HCT116 (cell line): ENCODE data around the gene BUB3.

Source experiments
- CEBPB ChIP-seq: IDR thresholded peaks from 2 replicates; pipeline ENCODE4 v1.6.1; 2012; ENCODE audit warnings: low read depth
- CTCF ChIP-seq, 3 experiments: fragments of 200-600 bp in 1 of 3; sonication (generic) in 1 of 3; IDR thresholded peaks in 2 of 3; conservative IDR thresholded peaks in 1 of 3; 2 replicates each; pipeline ENCODE4 v1.5.1; 2012 to 2017; ENCODE audit warnings: low read depth in 2 of 3, low read length in 2 of 3, antibody characterized with exemption in 1 of 3, borderline replicate concordance in 1 of 3, control low read depth in 1 of 3, mild to moderate bottlenecking in 1 of 3, mixed read lengths in 1 of 3, mixed run types in 1 of 3, moderate library complexity in 1 of 3; ENCODE audit not compliant: insufficient read depth in 1 of 3
- EZH2 ChIP-seq: fragments of 200-600 bp; sonication (generic); IDR thresholded peaks from 2 replicates; pipeline ENCODE4 v1.6.1; 2017; ENCODE audit warnings: antibody characterized with exemption, mixed run types
- EZH2phosphoT487 ChIP-seq: fragments of 200-600 bp; IDR thresholded peaks from 2 replicates; pipeline ENCODE4 v1.6.1; 2018; ENCODE audit warnings: antibody characterized with exemption, borderline replicate concordance
- MAX ChIP-seq: IDR thresholded peaks from 2 replicates; pipeline ENCODE4 v1.6.1; 2012
- POLR2A ChIP-seq: IDR thresholded peaks from 2 replicates; pipeline ENCODE4 v1.7.0; 2011; ENCODE audit warnings: borderline replicate concordance; ENCODE audit not compliant: insufficient read depth, insufficient read length; ENCODE audit errors: extremely low read depth
- POLR2AphosphoS5 ChIP-seq: IDR thresholded peaks from 2 replicates; pipeline ENCODE4 v1.6.1; 2011; ENCODE audit warnings: mild to moderate bottlenecking, low read depth, low read length, moderate library complexity
- REST ChIP-seq: IDR thresholded peaks from 2 replicates; pipeline ENCODE4 v1.6.1; 2012; ENCODE audit warnings: low read depth
- SIN3A ChIP-seq: IDR thresholded peaks from 2 replicates; pipeline ENCODE4 v1.6.1; 2012; ENCODE audit warnings: low read depth
- SP1 ChIP-seq: IDR thresholded peaks from 2 replicates; pipeline ENCODE4 v1.6.1; 2012; ENCODE audit warnings: low read depth
- TCF7L2 ChIP-seq: IDR thresholded peaks from 2 replicates; pipeline ENCODE4 v1.7.0; 2011; ENCODE audit warnings: borderline replicate concordance, inconsistent platforms; ENCODE audit not compliant: insufficient read depth, insufficient read length; ENCODE audit errors: extremely low read depth
- YY1 ChIP-seq: IDR thresholded peaks from 2 replicates; pipeline ENCODE4 v1.6.1; 2011; ENCODE audit warnings: low read length, low read depth, moderate library complexity, mild to moderate bottlenecking; ENCODE audit not compliant: insufficient replicate concordance; ENCODE audit errors: extremely low read depth
- ZFX ChIP-seq: fragments of 450-650 bp; IDR thresholded peaks from 2 replicates; pipeline ENCODE4 v1.6.1; 2017

- no peak for TF ChIP-seq EZH2
- TF ChIP-seq POLR2A: no peak
- TF ChIP-seq ZFX: no peak
- TF ChIP-seq POLR2AphosphoS5: no peak
- TF ChIP-seq CTCF (IDR thresholded peaks at IDR 0.05 in 2 of 3, conservative IDR thresholded peaks at IDR 0.05 in 1 of 3; ENCODE audit: borderline replicate concordance in 1 of 3, insufficient read depth in 1 of 3, low read depth in 2 of 3, low read length in 2 of 3): no peak
- TF ChIP-seq SP1: no peak
- TF ChIP-seq YY1: no peak
- TF ChIP-seq EZH2phosphoT487: no peak
- no peak for TF ChIP-seq CEBPB
- no peak for TF ChIP-seq TCF7L2
- TF ChIP-seq SIN3A: no peak
- TF ChIP-seq REST: no peak
- TF ChIP-seq MAX: no peak
Measured at GRCh38 chr10:123156078-123156477, 1.9 kb downstream of the BUB3 start.
